Stimulated activated effector memory CD8-positive, alpha-beta T cell treated with anti-CD3 and anti-CD28 coated beads, Interleukin-12 subunit alpha, Interleukin-12 subunit beta, amount 100 ng/mL, for 72 hours (primary cell): ENCODE measurements around the gene SMARCB1.

Experiments used
- ATAC-seq: fragments of 150-1000 bp; cut with Tn5 transposase; 2 replicates; pipeline ENCODE4 v1.10.0; 2021
- DNase-seq, 2 donors: peaks; one replicate each; pipeline ENCODE4 v3.0.0; 2021 to 2022; ENCODE audit warnings: low spot score in 2 of 2
- H3K27ac Mint-ChIP-seq: one replicate; pipeline ENCODE4 v1.8.0; 2022; ENCODE audit warnings: mild to moderate bottlenecking, mixed read lengths
- H3K36me3 Mint-ChIP-seq: one replicate; pipeline ENCODE4 v1.8.0; 2022; ENCODE audit warnings: mild to moderate bottlenecking, mixed read lengths
- H3K4me1 Mint-ChIP-seq: one replicate; pipeline ENCODE4 v1.8.0; 2022; ENCODE audit warnings: mixed read lengths
- H3K4me3 Mint-ChIP-seq: one replicate; pipeline ENCODE4 v1.8.0; 2022; ENCODE audit warnings: mild to moderate bottlenecking, mixed read lengths
- H3K9me3 Mint-ChIP-seq: one replicate; pipeline ENCODE4 v1.8.0; 2022; ENCODE audit warnings: mixed read lengths

SMARCB1 gene

GRCh38 chr22:23877566-23877965, 90.8 kb downstream of the SMARCB1 start:
- Mint-ChIP-seq H3K4me3 (no peak overlapping the region), H3K27ac (no peak overlapping the region), H3K9me3 (no peaks in the 10 kb centered on the region), H3K4me1 (peaks cover 6% of the 10 kb centered on the region), H3K36me3 (peaks cover 6% of the 10 kb centered on the region)
- no peak for DNase-seq
- no peak for ATAC-seq

- Mint-ChIP-seq H3K4me3 (no peak overlapping the region), H3K9me3 (no peaks in the 10 kb centered on the region), H3K4me1 (peaks cover 6% of the 10 kb centered on the region), H3K27ac (no peak overlapping the region), H3K36me3 (peaks cover 6% of the 10 kb centered on the region)
- ATAC-seq (no peak), DNase-seq (no peak)
These were observed 91.5 kb downstream of the SMARCB1 start for GRCh38 chr22:23878219-23878618.

GRCh38 chr22:23882370-23882769, 95.6 kb downstream of the SMARCB1 start:
- H3K36me3 Mint-ChIP-seq: no peaks in the 10 kb centered on the region
- DNase-seq (no peak), ATAC-seq (no peak)
- H3K27ac Mint-ChIP-seq: peak overlapping the region; percentile 77
- H3K9me3 Mint-ChIP-seq: no peaks in the 10 kb centered on the region
- H3K4me1 Mint-ChIP-seq: peaks cover 6% of the 10 kb centered on the region
- H3K4me3 Mint-ChIP-seq: no peak overlapping the region

- DNase-seq (no peak), ATAC-seq (peak; percentile 13)
- H3K9me3 Mint-ChIP-seq: no peaks in the 10 kb centered on the region
- H3K36me3 Mint-ChIP-seq: no peaks in the 10 kb centered on the region
- no peak overlapping the region for H3K4me3 Mint-ChIP-seq
- peaks cover 6% of the 10 kb centered on the region for H3K4me1 Mint-ChIP-seq
- no peak overlapping the region for H3K27ac Mint-ChIP-seq
These were observed 96.9 kb downstream of the SMARCB1 start for GRCh38 chr22:23883658-23884057.

GRCh38 chr22:23884140-23884539, 97.4 kb downstream of the SMARCB1 start:
- H3K4me3 Mint-ChIP-seq: no peak overlapping the region
- H3K9me3 Mint-ChIP-seq: no peaks in the 10 kb centered on the region
- no peak for DNase-seq
- peaks cover 6% of the 10 kb centered on the region for H3K4me1 Mint-ChIP-seq
- no peak for ATAC-seq
- no peaks in the 10 kb centered on the region for H3K36me3 Mint-ChIP-seq
- H3K27ac Mint-ChIP-seq: no peak overlapping the region
